ENCODE data around the gene NSA2.

NSA2 gene

DNA sequence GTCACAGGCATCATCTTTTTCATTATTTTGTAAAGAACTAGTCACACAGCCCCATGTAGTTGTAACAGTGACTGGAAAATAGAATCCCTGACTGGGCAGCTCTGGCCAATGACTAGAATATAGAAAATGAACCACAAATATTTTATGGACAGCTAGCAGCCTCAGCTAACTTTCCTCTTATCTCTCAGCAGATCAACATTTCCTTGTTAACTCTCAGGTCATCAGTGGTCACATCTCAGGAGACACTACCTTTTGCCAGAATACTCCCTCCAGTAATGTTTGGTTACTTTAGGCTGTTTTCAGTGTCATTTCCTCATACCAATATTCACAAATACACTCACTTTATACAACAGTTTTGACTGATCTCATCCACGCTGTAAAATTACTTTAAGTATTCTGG lies 55.2 kb downstream of the NSA2 start:
- DNase-seq: no peak

DNA sequence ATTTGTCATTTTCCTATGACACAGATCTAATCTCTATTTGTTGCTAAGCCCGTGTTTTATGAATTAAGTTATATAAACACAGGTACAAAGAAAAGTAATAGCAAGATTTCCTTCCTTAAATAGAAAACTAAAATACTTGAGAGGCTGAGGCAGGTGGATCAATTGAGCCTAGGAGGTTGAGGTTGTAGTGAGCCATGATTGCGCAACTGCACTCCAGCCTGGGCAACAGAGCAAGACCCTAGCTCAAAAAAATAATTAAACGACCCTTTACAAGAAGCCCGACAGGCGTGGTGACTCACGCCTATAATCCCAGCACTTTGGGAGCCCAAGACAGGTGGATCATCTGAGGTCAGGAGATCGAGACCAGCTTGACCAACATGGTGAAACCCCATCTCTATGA lies 62.4 kb downstream of the NSA2 start:
- no peak for DNase-seq

Measured in islet precursor cell (in vitro differentiated cells).